ENCODE data around the gene BABAM1.
"Not testable (repeated sequence)": the region's sequence is repeated elsewhere in the genome, so short reads cannot be mapped to it uniquely, and the experiment has no call there.

Gene BABAM1

GRCh38 chr19:17243830-17244617 lies 23.2 kb upstream of the BABAM1 start:
- DNase-seq, result no peak

- no peak for DNase-seq
Observed at GRCh38 chr19:17244618-17245534, 22.4 kb upstream of the BABAM1 start.

- no peak for DNase-seq
Observed at GRCh38 chr19:17245535-17245984, 21.7 kb upstream of the BABAM1 start, which contains the start of gene NR2F6. TSS of gene NR2F6 (minus strand) at chr19:17245919. CDS start at chr19:17245220, 699 bp downstream.

GRCh38 chr19:17246681-17247425 lies 20.4 kb upstream of the BABAM1 start:
- no peak for DNase-seq

GRCh38 chr19:17248011-17248776 lies 19.0 kb upstream of the BABAM1 start:
- DNase-seq, result no peak

GRCh38 chr19:17249887-17250548 lies 17.2 kb upstream of the BABAM1 start:
- no peak for DNase-seq

- no peak for DNase-seq
Observed at GRCh38 chr19:17254636-17255035, 12.6 kb upstream of the BABAM1 start.

- no peak for DNase-seq
Observed at GRCh38 chr19:17255150-17255621, 12.1 kb upstream of the BABAM1 start.

- no peak for DNase-seq
Observed at GRCh38 chr19:17256130-17256529, 11.1 kb upstream of the BABAM1 start.

- no peak for DNase-seq
Observed at GRCh38 chr19:17259118-17259780, 8.0 kb upstream of the BABAM1 start.

GRCh38 chr19:17259934-17260333 lies 7.3 kb upstream of the BABAM1 start:
- DNase-seq, result no peak

GRCh38 chr19:17260842-17261325 lies 6.4 kb upstream of the BABAM1 start:
- DNase-seq, result peak; percentile 84

- no peak for DNase-seq
Observed at GRCh38 chr19:17262557-17262956, 4.7 kb upstream of the BABAM1 start.

- no peak for DNase-seq
Observed at GRCh38 chr19:17263712-17264640, 3.3 kb upstream of the BABAM1 start.

- no peak for DNase-seq
Observed at GRCh38 chr19:17264641-17264979, 2.6 kb upstream of the BABAM1 start, which contains the start of gene USHBP1. TSS of gene USHBP1 (minus strand) at chr19:17264745. CDS start at chr19:17264299, 446 bp downstream.

GRCh38 chr19:17266026-17266425 lies 1.2 kb upstream of the BABAM1 start:
- no peak for DNase-seq

GRCh38 chr19:17266589-17266974 lies 661 bp upstream of the BABAM1 start:
- DNase-seq, result no peak

- no peak for DNase-seq
Observed at GRCh38 chr19:17268754-17269153, 1.5 kb downstream of the BABAM1 start.

GRCh38 chr19:17274892-17275291 lies 7.6 kb downstream of the BABAM1 start:
- DNase-seq, result not testable (repeated sequence)
